Measurements from ENCODE around the gene FSIP1. TPM values are rescaled to one million over a fixed set of nuclear protein-coding genes. Genes with fewer than 3 reads are reported as not detected.
A peak's percentile ranks its signal among the peaks of the same experiment; 100 is the strongest.

Gene FSIP1
- total RNA-seq, 2 experiments from 2014 or later = 0.21 to 0.27 TPM

GRCh38 chr15:39582286-39582976 lies 200.2 kb downstream of the FSIP1 start:
- Mint-ChIP-seq H3K9me3 (no peaks in the 10 kb centered on the region), H3K36me3 (ENCODE audit: low read depth) (no peaks in the 10 kb centered on the region), H3K27me3 (ENCODE audit: low read depth) (peaks cover 40% of the 10 kb centered on the region), H3K4me1 (ENCODE audit: low read depth) (peaks cover 9% of the 10 kb centered on the region), H3K27ac (no peak overlapping the region), H3K4me3 (no peak overlapping the region)
- intact Hi-C loops (cut with micrococcal nuclease) = loop anchor here (2.0 to 5.0 kb wide), 2 partner anchors 48 to 290 kb away; no protein-coding TSS in a partner anchor
- CTCF ChIA-PET = interaction anchor here (0.5 to 2.4 kb wide), 3 partner anchors 153 to 390 kb away, joined by 3 to 11 read pairs (median 3); no protein-coding TSS in a partner anchor
- DNase-seq = no peak

- Mint-ChIP-seq H3K27me3 (ENCODE audit: low read depth) (peaks cover 45% of the 10 kb centered on the region), H3K9me3 (no peaks in the 10 kb centered on the region), H3K4me3 (peak overlapping the region; percentile 4), H3K36me3 (ENCODE audit: low read depth) (no peaks in the 10 kb centered on the region), H3K27ac (no peak overlapping the region), H3K4me1 (ENCODE audit: low read depth) (peaks cover 9% of the 10 kb centered on the region)
- DNase-seq = no peak
- intact Hi-C loops (cut with micrococcal nuclease) = loop anchor here (2.0 to 5.0 kb wide), 4 partner anchors 49 to 873 kb away; no protein-coding TSS in a partner anchor
- CTCF ChIA-PET = interaction anchor here (0.5 to 2.4 kb wide), 3 partner anchors 175 to 390 kb away, joined by 3 to 11 read pairs (median 4); no protein-coding TSS in a partner anchor
Observed at GRCh38 chr15:39581793-39582285, 200.8 kb downstream of the FSIP1 start.

GRCh38 chr15:39581242-39581792 lies 201.3 kb downstream of the FSIP1 start:
- Mint-ChIP-seq H3K4me1 (ENCODE audit: low read depth) (peaks cover 9% of the 10 kb centered on the region), H3K36me3 (ENCODE audit: low read depth) (no peaks in the 10 kb centered on the region), H3K9me3 (no peaks in the 10 kb centered on the region), H3K27me3 (ENCODE audit: low read depth) (peaks cover 49% of the 10 kb centered on the region), H3K27ac (no peak overlapping the region), H3K4me3 (peak overlapping the region; percentile 4)
- CTCF ChIA-PET = interaction anchor here (0.5 to 1.7 kb wide), 6 partner anchors 9 to 1840 kb away, joined by 3 to 4 read pairs (median 3); no protein-coding TSS in a partner anchor
- intact Hi-C loops (cut with micrococcal nuclease) = loop anchor here (2.0 to 5.0 kb wide), 3 partner anchors 269 to 873 kb away; no protein-coding TSS in a partner anchor
- DNase-seq = peak; percentile 8

- peaks cover 50% of the 10 kb centered on the region for H3K27me3 Mint-ChIP-seq (ENCODE audit: low read depth)
- no peaks in the 10 kb centered on the region for H3K36me3 Mint-ChIP-seq (ENCODE audit: low read depth)
- peaks cover 9% of the 10 kb centered on the region for H3K4me1 Mint-ChIP-seq (ENCODE audit: low read depth)
- DNase-seq = peak; percentile 44
- H3K9me3 Mint-ChIP-seq = no peaks in the 10 kb centered on the region
- H3K4me3 Mint-ChIP-seq = peak within 1 kb of the TSS; percentile 44
- H3K27ac Mint-ChIP-seq = no peak within 1 kb of the TSS
- CTCF ChIA-PET = interaction anchor here (0.6 to 1.7 kb wide), 13 partner anchors 8 to 1839 kb away, joined by 3 to 9 read pairs (median 3); no protein-coding TSS in a partner anchor
- intact Hi-C loops (cut with micrococcal nuclease) = loop anchor here (1.0 to 5.0 kb wide), 7 partner anchors 177 to 872 kb away; no protein-coding TSS in a partner anchor
Observed at GRCh38 chr15:39580485-39581241, 202.0 kb downstream of the FSIP1 start, which contains the start of gene THBS1. Gene THBS1, plus strand, starts transcription at chr15:39581079. Its CDS starts 779 bp downstream, at chr15:39581858.

- Mint-ChIP-seq H3K36me3 (ENCODE audit: low read depth) (no peaks in the 10 kb centered on the region), H3K27ac (no peak overlapping the region), H3K4me1 (ENCODE audit: low read depth) (peaks cover 9% of the 10 kb centered on the region), H3K27me3 (ENCODE audit: low read depth) (peaks cover 50% of the 10 kb centered on the region), H3K4me3 (peak overlapping the region; percentile 44), H3K9me3 (no peaks in the 10 kb centered on the region)
- intact Hi-C loops (cut with micrococcal nuclease) = loop anchor here (1.0 to 5.0 kb wide), 7 partner anchors 177 to 871 kb away; no protein-coding TSS in a partner anchor
- peak; percentile 92 for DNase-seq
- CTCF ChIA-PET = interaction anchor here (0.7 to 1.7 kb wide), 12 partner anchors 8 to 873 kb away, joined by 3 to 9 read pairs (median 3); no protein-coding TSS in a partner anchor
Observed at GRCh38 chr15:39580117-39580484, 202.5 kb downstream of the FSIP1 start.

GRCh38 chr15:39579487-39580116 lies 203.0 kb downstream of the FSIP1 start:
- no peak for DNase-seq
- Mint-ChIP-seq H3K36me3 (ENCODE audit: low read depth) (no peaks in the 10 kb centered on the region), H3K27ac (no peak overlapping the region), H3K4me3 (no peak overlapping the region), H3K9me3 (no peaks in the 10 kb centered on the region), H3K4me1 (ENCODE audit: low read depth) (peaks cover 9% of the 10 kb centered on the region), H3K27me3 (ENCODE audit: low read depth) (peaks cover 50% of the 10 kb centered on the region)
- intact Hi-C loops (cut with micrococcal nuclease) = loop anchor here (1.0 to 5.0 kb wide), 7 partner anchors 178 to 871 kb away; no protein-coding TSS in a partner anchor
- CTCF ChIA-PET = interaction anchor here (0.7 to 1.7 kb wide), 11 partner anchors 8 to 872 kb away, joined by 3 to 9 read pairs (median 3); no protein-coding TSS in a partner anchor

- no peaks in the 10 kb centered on the region for H3K36me3 Mint-ChIP-seq (ENCODE audit: low read depth)
- DNase-seq = no peak
- H3K9me3 Mint-ChIP-seq = no peaks in the 10 kb centered on the region
- peaks cover 9% of the 10 kb centered on the region for H3K4me1 Mint-ChIP-seq (ENCODE audit: low read depth)
- H3K27me3 Mint-ChIP-seq (ENCODE audit: low read depth) = peaks cover 47% of the 10 kb centered on the region
- no peak overlapping the region for H3K4me3 Mint-ChIP-seq
- CTCF ChIA-PET = interaction anchor here (1.1 kb wide), 1 partner anchor 762 kb away, joined by 3 read pairs; no protein-coding TSS in a partner anchor
- no peak overlapping the region for H3K27ac Mint-ChIP-seq
- intact Hi-C loops (cut with micrococcal nuclease) = no loop called here
Observed at GRCh38 chr15:39578851-39579486, 203.7 kb downstream of the FSIP1 start.

GRCh38 chr15:39575180-39575579 lies 207.5 kb downstream of the FSIP1 start:
- CTCF ChIA-PET = no interaction called here
- H3K27me3 Mint-ChIP-seq (ENCODE audit: low read depth) = peaks cover 31% of the 10 kb centered on the region
- no peak overlapping the region for H3K4me3 Mint-ChIP-seq
- H3K4me1 Mint-ChIP-seq (ENCODE audit: low read depth) = peaks cover 3% of the 10 kb centered on the region
- no peak for DNase-seq
- no peaks in the 10 kb centered on the region for H3K9me3 Mint-ChIP-seq
- intact Hi-C loops (cut with micrococcal nuclease) = no loop called here
- H3K36me3 Mint-ChIP-seq (ENCODE audit: low read depth) = no peaks in the 10 kb centered on the region
- no peak overlapping the region for H3K27ac Mint-ChIP-seq

- Mint-ChIP-seq H3K4me3 (no peak overlapping the region), H3K4me1 (ENCODE audit: low read depth) (no peaks in the 10 kb centered on the region), H3K27ac (no peak overlapping the region), H3K36me3 (ENCODE audit: low read depth) (no peaks in the 10 kb centered on the region), H3K27me3 (ENCODE audit: low read depth) (peaks cover 25% of the 10 kb centered on the region), H3K9me3 (no peaks in the 10 kb centered on the region)
- CTCF ChIA-PET = no interaction called here
- intact Hi-C loops (cut with micrococcal nuclease) = no loop called here
- DNase-seq = no peak
Observed at GRCh38 chr15:39574427-39574826, 208.2 kb downstream of the FSIP1 start.

- Mint-ChIP-seq H3K4me1 (ENCODE audit: low read depth) (no peaks in the 10 kb centered on the region), H3K36me3 (ENCODE audit: low read depth) (no peaks in the 10 kb centered on the region), H3K27ac (no peak overlapping the region), H3K9me3 (no peaks in the 10 kb centered on the region), H3K27me3 (ENCODE audit: low read depth) (peaks cover 19% of the 10 kb centered on the region), H3K4me3 (no peak overlapping the region)
- intact Hi-C loops (cut with micrococcal nuclease) = no loop called here
- CTCF ChIA-PET = no interaction called here
- no peak for DNase-seq
Observed at GRCh38 chr15:39573844-39574243, 208.8 kb downstream of the FSIP1 start.

- H3K27me3 Mint-ChIP-seq (ENCODE audit: low read depth) = peaks cover 15% of the 10 kb centered on the region
- no peaks in the 10 kb centered on the region for H3K36me3 Mint-ChIP-seq (ENCODE audit: low read depth)
- intact Hi-C loops (cut with micrococcal nuclease) = no loop called here
- no peak overlapping the region for H3K27ac Mint-ChIP-seq
- no peaks in the 10 kb centered on the region for H3K9me3 Mint-ChIP-seq
- H3K4me3 Mint-ChIP-seq = no peak overlapping the region
- CTCF ChIA-PET = no interaction called here
- no peak for DNase-seq
- no peaks in the 10 kb centered on the region for H3K4me1 Mint-ChIP-seq (ENCODE audit: low read depth)
Observed at GRCh38 chr15:39573287-39573686, 209.4 kb downstream of the FSIP1 start.
